Head of caudate nucleus (tissue), 42 donors: Measurements from ENCODE around the gene RAB20.

Source experiments
- DNase-seq, 42 donors: peaks; one replicate each; pipeline versions ENCODE4 v3.0.0 to v3.0.0-alpha.2; 2020 to 2021; ENCODE audit warnings: mixed read lengths in 7 of 42
- intact Hi-C: fragments of 100-400 bp; cut with DNase I; formaldehyde crosslinking; loops from one replicate; pipeline ENCODE4 v1.15.0; 2022

Gene RAB20

GRCh38 chr13:110520431-110521295 is 40.9 kb downstream of the RAB20 start:
- DNase-seq, result peak; percentile 42 to 91 (median 74)
- intact Hi-C loops, result no loop called here

- no peak for DNase-seq
- intact Hi-C loops, result no loop called here
These were observed 42.0 kb downstream of the RAB20 start for GRCh38 chr13:110519506-110519905.

DNA sequence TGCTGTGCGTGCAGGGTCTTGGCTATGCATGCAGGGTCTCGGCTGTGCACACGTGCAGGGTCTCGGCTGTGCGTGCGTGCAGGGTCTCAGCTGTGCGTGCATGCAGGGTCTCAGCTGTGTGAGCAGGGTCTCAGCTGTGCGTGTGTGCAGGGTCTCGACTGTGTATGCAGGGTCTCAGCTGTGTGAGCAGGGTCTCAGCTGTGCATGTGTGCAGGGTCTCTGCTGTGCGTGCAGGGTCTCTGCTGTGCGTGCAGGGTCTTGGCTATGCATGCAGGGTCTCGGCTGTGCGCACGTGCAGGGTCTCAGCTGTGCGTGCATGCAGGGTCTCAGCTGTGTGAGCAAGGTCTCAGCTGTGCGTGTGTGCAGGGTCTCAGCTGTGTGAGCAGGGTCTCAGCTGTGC is 42.5 kb downstream of the RAB20 start:
- intact Hi-C loops, result no loop called here
- DNase-seq, result no peak

DNA sequence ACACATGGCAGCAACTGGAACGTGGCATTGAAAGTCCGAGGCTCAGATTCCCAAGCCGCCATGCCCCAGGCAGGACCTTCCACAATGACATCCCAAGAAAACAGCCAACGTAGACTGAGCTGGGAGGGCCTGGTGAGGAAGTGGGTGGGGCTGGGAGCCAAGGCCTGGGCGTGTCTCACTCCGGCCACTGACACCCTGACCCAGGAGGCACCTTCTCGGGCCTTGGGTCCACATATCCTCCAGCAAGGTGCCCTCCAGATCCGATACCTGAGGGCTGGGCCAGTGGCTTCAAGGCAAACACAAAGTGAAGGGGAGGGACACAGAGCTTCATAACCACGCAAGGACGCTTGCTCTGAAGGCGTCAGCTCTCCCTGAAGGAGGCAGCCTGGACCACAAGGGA is 43.0 kb downstream of the RAB20 start:
- intact Hi-C loops, result no loop called here
- DNase-seq, result no peak

DNA sequence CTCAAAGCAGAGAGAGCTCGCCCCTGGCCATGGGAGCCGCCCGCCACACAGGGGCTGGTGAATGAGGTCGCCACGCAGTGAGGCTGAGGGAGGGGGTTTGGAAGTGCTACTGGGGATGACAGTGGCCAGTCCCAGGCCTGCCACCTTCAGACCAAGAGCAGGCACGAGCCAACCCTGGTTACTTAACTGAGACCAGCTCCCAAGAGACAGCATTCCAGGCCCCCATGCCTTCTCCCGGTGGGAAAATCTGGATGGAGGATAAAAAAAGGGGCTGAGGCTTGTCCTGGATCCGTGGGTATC is 43.3 kb downstream of the RAB20 start:
- DNase-seq, result no peak
- intact Hi-C loops, result no loop called here

- intact Hi-C loops, result no loop called here
- no peak for DNase-seq
These were observed 43.9 kb downstream of the RAB20 start for GRCh38 chr13:110517505-110518225.

DNA sequence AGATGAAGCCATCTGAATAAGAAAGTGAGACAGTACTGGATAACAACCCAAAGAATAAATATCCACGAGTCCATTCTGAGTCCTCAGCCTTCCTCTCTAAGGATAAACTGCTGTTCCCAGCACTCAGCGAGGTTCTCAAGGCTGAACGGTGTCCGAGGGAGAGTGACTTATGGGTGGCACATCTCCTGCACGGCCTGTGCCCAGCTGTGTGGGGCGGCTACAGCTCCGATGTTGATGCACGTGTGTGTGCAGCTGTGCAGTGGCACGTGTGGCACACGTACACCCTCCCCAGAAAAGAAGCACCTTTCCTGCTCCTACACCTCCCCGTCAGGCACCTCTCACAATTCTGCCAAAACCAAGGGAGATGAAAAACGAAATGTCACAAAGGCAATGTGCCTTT is 45.0 kb downstream of the RAB20 start:
- intact Hi-C loops, result no loop called here
- no peak for DNase-seq

DNA sequence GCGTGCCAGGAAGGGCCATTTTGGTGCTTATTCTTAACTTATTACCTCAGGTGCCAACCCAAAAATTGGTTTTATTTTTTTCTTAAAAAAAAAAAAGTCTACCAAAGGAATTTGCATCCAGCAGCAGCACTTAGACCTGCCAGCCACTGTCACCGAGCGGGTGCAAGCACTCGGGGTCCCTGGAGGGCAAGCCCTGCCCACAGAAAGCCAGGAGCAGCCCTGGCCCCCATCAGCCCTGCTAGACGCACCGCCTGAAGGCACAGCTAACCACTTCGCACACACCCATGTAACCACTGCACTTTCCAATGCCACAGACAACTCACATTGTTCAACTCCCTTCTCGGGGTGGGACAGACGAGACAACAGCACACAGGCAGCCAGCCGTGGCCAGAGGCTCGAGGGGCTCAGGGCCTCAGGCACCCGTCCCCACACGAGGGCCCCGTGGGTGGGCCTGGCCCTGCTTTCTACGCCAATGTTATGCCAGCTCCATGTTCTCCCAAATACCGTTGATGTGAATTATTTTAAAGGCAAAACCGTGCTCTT is 49.3 kb downstream of the RAB20 start:
- intact Hi-C loops, result no loop called here
- DNase-seq, result no peak

- intact Hi-C loops, result no loop called here
- no peak for DNase-seq
These were observed 49.9 kb downstream of the RAB20 start for GRCh38 chr13:110511509-110512181.

- peak in 2 of 42 donors; percentile 11 to 38 for DNase-seq
- intact Hi-C loops, result no loop called here
These were observed 51.3 kb downstream of the RAB20 start for GRCh38 chr13:110509971-110510786.

GRCh38 chr13:110509478-110509926 is 52.0 kb downstream of the RAB20 start:
- intact Hi-C loops, result no loop called here
- DNase-seq, result no peak

- DNase-seq, result no peak
- intact Hi-C loops, result no loop called here
These were observed 53.7 kb downstream of the RAB20 start for GRCh38 chr13:110507678-110508381.

DNA sequence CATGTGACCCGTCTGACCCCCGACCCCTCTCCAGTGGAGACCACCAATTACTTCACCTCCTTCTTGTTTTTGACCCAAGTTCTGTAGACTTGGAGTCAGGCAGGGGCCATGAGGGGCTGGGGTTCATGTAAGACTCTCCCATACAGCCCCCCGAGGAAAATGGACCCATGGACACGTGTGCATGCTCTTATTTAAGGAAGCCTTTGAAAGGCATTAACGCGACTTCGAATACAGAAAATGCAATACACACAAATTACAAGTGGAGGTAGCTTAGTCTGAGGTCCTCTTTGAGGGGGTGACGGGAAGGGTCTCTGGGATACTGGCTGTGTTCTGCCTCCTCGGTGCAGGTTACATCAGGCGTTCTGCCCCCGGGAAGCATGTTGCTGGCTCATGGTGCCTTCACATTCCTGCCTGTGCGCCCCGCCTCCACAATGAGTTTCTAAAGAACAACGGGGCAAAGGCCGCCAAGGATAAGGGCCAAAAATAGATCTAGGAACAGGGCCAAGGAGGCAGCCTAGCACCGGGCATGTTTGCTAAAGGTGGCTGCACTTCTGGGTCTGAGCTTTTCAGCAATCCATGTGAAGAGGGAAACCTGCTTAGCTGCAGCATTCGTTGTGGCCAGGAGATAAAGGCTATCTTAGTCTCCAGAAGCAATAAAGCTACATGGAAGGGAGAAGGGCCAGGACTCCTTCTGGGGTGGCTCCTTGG is 54.5 kb downstream of the RAB20 start:
- DNase-seq, result no peak
- intact Hi-C loops, result no loop called here

- no peak for DNase-seq
- intact Hi-C loops, result no loop called here
These were observed 55.1 kb downstream of the RAB20 start for GRCh38 chr13:110506396-110506795.

DNA sequence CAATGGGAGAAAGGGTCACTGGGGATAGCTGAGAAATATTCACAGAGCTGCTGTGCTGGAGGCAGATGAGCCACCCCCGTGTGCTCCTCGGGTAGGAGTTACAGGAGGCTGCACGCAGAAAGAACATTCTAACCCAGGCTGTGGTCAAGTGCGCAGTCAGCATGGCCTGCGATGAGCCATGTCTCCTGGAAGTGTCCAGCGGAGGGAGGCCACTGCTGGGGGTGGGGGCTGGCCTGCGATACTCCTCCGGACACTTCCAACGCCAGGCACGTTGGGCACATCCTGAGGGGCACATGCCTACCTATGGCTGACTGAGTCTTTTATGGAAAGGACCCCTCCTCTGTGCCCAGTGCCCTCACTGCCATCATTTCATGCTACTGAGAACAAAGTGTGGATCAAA is 55.9 kb downstream of the RAB20 start:
- intact Hi-C loops, result no loop called here

GRCh38 chr13:110503979-110504499 is 57.5 kb downstream of the RAB20 start:
- DNase-seq, result no peak
- intact Hi-C loops, result no loop called here

More for the DNA sequence above, 55.9 kb downstream of the RAB20 start:
- DNase-seq, result no peak

- intact Hi-C loops, result no loop called here
These were observed 58.3 kb downstream of the RAB20 start for GRCh38 chr13:110503037-110503901.

More at GRCh38 chr13:110503037-110503901, 58.3 kb downstream of the RAB20 start:
- no peak for DNase-seq
